GM10266 (cell line): ENCODE results near the gene IQGAP2.

Source experiments
- DNase-seq: peaks from one replicate; pipeline ENCODE4 v3.0.0; 2012; ENCODE audit errors: extremely low spot score
- TF ChIP-seq, protein P1 (sequence below): IDR thresholded peaks from 2 replicates; pipeline ENCODE4 v1.5.1; 2012; ENCODE audit warnings: mild to moderate bottlenecking, low read depth; ENCODE audit not compliant: control insufficient read depth, insufficient read depth; ENCODE audit errors: missing control alignments

The IQGAP2 gene

DNA sequence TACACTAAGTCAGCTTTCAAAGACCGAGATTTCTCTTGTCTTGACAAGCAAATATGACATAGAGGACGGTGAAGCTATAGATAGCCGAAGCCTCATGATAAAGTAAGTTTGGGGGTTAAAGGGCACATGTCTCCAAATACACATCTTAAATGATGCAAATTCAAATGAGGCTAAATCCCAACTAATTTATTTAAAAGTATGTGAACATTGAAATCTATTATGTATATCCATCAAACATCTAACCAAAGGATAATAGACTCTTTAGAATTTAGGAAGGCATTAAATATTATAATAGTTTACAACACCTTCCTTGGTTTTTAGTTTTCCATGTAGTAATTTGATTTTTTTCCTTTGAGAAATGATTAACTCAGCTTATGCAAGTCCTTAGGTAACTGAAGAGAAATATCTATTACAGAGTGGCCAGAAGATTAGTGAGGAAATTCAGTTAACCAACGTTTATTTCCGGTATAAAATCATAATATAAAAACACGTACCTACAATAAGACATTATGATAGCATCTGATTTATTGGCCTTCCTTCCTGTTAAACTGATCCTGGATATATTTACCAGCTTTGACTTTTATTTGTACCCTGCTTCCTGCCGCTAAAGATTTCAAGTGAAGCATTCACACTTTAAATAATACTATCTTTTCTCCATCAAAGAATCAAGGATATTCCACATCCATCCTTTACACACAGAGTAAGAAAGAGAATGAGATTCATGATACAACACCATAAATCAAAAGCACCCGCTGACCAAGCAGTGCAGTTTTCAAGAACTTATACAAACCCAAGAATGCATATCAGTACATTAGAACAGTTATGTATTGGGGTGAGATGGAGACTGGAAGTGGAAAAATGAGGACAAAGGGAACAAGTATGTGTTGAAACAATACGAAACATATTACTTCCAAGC is 281.0 kb downstream of the IQGAP2 start:
- TF ChIP-seq, protein P1, sequence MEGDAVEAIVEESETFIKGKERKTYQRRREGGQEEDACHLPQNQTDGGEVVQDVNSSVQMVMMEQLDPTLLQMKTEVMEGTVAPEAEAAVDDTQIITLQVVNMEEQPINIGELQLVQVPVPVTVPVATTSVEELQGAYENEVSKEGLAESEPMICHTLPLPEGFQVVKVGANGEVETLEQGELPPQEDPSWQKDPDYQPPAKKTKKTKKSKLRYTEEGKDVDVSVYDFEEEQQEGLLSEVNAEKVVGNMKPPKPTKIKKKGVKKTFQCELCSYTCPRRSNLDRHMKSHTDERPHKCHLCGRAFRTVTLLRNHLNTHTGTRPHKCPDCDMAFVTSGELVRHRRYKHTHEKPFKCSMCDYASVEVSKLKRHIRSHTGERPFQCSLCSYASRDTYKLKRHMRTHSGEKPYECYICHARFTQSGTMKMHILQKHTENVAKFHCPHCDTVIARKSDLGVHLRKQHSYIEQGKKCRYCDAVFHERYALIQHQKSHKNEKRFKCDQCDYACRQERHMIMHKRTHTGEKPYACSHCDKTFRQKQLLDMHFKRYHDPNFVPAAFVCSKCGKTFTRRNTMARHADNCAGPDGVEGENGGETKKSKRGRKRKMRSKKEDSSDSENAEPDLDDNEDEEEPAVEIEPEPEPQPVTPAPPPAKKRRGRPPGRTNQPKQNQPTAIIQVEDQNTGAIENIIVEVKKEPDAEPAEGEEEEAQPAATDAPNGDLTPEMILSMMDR: no peak
- DNase-seq: no peak

DNA sequence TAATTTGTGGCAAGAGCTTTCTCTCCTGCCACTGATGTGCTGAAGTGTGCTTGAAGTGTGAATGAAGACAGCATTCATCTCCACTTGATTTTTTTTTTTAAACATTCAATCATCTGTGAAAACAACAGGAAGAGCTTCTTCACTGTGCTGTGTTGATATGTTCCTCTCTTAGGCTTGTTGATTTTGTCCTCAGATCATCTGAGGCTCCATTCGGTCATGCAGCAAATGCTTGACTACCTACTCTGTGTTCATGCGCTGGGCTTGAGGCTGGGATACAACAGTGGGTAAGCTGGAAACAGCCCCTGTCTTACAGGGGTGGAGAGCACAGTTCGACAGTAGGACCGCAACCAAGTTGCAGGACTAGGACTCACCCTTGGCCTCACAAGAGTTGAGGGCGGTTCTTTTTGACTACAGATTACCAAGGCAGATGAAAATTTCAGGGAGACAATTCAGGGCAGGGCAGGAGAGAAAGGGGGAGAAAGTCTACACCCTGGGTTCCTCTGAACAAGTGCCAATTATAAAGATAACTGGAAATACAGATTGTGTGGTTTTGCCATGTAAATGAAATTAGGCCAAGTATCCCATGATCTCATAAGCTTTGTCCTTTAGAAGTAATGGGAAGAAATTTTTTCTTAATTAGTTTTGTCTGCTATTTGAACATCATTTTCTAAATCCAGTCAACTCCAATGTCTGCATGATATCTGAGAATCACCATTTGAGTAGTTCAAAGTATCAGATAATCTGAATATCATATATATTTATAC is 281.9 kb downstream of the IQGAP2 start:
- DNase-seq: no peak
- TF ChIP-seq, protein P1: no peak

DNA sequence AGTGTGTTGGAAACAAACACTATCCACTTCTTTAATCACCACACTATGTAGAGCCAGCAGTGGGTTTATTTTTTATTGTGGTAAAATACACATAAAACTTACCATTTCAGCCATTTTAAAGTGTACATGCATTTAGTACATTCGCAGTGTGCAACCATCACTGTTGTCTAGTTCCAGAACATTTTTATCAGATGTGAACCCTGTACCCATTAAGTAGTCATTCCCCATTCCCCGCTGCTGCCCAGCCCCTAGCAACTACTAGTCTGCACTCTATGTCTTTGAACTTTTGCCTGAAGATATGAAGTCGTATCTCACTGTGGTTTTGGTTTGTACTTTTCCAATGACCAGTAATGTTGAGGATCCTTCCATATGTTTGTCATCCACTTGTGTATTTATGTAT is 282.6 kb downstream of the IQGAP2 start:
- TF ChIP-seq, protein P1: no peak
- DNase-seq: no peak

GRCh38 chr5:76688212-76688611 is 285.1 kb downstream of the IQGAP2 start:
- TF ChIP-seq, protein P1: no peak
- DNase-seq: no peak

GRCh38 chr5:76688836-76689235 is 285.8 kb downstream of the IQGAP2 start:
- DNase-seq: no peak
- TF ChIP-seq, protein P1: no peak

- TF ChIP-seq, protein P1: no peak
- DNase-seq: no peak
Measured at GRCh38 chr5:76689321-76690036, 286.4 kb downstream of the IQGAP2 start.
